ENCODE measurements around the gene DOP1A. TPM values are rescaled to one million over a fixed set of nuclear protein-coding genes. Genes with fewer than 3 reads are reported as not detected.

DOP1A gene
- total and polyA plus RNA-seq, 2 donors (not counting 1 experiment from before 2014, with no cell fraction given), result 9.4 to 28.3 TPM

GRCh38 chr6:83055366-83055964 is 12.0 kb upstream of the DOP1A start:
- Mint-ChIP-seq H3K4me3 (no peak overlapping the region), H3K27me3 (no peaks in the 10 kb centered on the region), H3K4me1 (peaks cover 7% of the 10 kb centered on the region), H3K9me3 (ENCODE audit: insufficient read depth) (no peaks in the 10 kb centered on the region), H3K27ac (no peak overlapping the region)
- WGBS (ENCODE audit: insufficient coverage), result 33% methylated on average over 4 of the region's 6 CpGs
- peak overlapping the region; percentile 34 for H2AFZ ChIP-seq (ENCODE audit: insufficient read depth, low read depth, low read length, poor library complexity, severe bottlenecking)
- H3K4me2 ChIP-seq (replicated peaks; ENCODE audit: low read depth, low read length, poor library complexity, severe bottlenecking), result peak overlapping the region; percentile 31
- H3K79me2 ChIP-seq (ENCODE audit: control insufficient read depth, insufficient read depth, low read length), result peaks cover 7% of the 10 kb centered on the region
- no peaks in the 10 kb centered on the region for H3K9me3 ChIP-seq (ENCODE audit: control extremely low read depth in 1 of 3, control insufficient read depth in 2 of 3, insufficient read depth in 1 of 3, low read length in 2 of 3)
- DNase-seq (peak; percentile 47), ATAC-seq (ENCODE audit: low read depth) (peak; percentile 56)
- no peaks in the 10 kb centered on the region for H3K27me3 ChIP-seq (replicated peaks in 1 of 4; ENCODE audit: control extremely low read depth in 1 of 4, control insufficient read depth in 3 of 4, insufficient read depth in 4 of 4, low read length in 3 of 4)
- peak overlapping the region; percentile 25 for H3K9ac ChIP-seq (ENCODE audit: low read length)
- intact Hi-C loops (cut with micrococcal nuclease), result loop anchor here (1.0 kb wide), 1 partner anchor 785 kb away; no protein-coding TSS in a partner anchor
- no peak for TF ChIP-seq EZH2 (IDR thresholded peaks at IDR 0.05; ENCODE audit: borderline replicate concordance, insufficient read depth, low read depth, low read length, poor library complexity, severe bottlenecking)
- TF ChIP-seq CTCF (IDR thresholded peaks at IDR 0.05), result peak; percentile 93
- H3K4me3 ChIP-seq (ENCODE audit: control extremely low read depth in 1 of 5, extremely low read depth in 1 of 5, insufficient read depth in 1 of 5, low read depth in 2 of 5, low read length in 4 of 5), result no peak overlapping the region
- ChIA-PET CTCF (interaction anchor here (1.0 to 8.0 kb wide), 5 partner anchors 12 to 784 kb away, joined by 3 to 92 read pairs (median 3); partner anchors contain the start of genes DOP1A and UBE3D), POLR2A (no interaction called here)
- H3K36me3 ChIP-seq (replicated peaks in 1 of 2; ENCODE audit: control extremely low read depth in 1 of 2, control insufficient read depth in 1 of 2, extremely low read depth in 1 of 2, insufficient read depth in 2 of 2, low read length in 1 of 2), result peaks cover 2 to 10% of the 10 kb centered on the region in 2 experiments
- no peaks in the 10 kb centered on the region for H4K20me1 ChIP-seq (ENCODE audit: control insufficient read depth, insufficient read depth, low read length, poor library complexity, severe bottlenecking)
- no peak overlapping the region for H3K27ac ChIP-seq (ENCODE audit: low read length in 2 of 2)
- H3K4me1 ChIP-seq (ENCODE audit: control insufficient read depth in 2 of 2, insufficient read depth in 2 of 2, low read length in 2 of 2), result peaks cover 3 to 5% of the 10 kb centered on the region in 2 donors

DNA sequence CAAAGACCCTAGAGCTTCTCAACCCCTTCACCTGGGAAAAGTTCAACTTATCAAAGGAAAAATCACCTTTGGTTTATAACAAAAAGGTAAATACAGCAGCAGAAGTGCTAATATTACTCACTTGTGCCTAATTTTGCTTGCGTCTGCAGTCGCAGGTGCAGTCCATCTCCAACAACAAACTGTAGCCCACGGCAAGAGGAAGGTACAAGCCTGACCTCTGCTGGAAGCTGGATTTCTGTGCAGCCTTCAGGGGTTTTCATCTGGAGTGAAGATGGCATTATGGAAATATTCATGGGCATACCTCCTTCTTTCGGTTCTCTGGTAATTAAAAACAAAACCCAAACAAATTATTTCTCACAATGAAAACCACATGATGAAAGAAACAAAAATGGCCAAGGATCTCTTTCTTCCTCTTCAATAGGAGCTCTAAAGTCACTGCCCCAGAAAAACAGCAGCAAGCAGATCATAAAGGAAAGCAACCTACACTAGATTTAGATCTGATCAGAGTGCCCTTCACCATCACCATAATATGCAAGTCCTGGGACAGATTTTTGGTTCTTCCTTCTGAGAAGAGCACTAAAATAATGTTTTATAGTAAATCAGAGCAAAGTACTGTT is 9.7 kb upstream of the DOP1A start:
- no peaks in the 10 kb centered on the region for H3K9me3 Mint-ChIP-seq (ENCODE audit: insufficient read depth)
- H3K4me3 Mint-ChIP-seq, result no peak overlapping the region
- Histone ChIP-seq H3K4me2 (replicated peaks; ENCODE audit: low read depth, low read length, poor library complexity, severe bottlenecking) (no peak overlapping the region), H3K27ac (ENCODE audit: low read length in 2 of 2) (no peak overlapping the region), H2AFZ (ENCODE audit: insufficient read depth, low read depth, low read length, poor library complexity, severe bottlenecking) (no peak overlapping the region), H3K79me2 (ENCODE audit: control insufficient read depth, insufficient read depth, low read length) (peaks cover 7% of the 10 kb centered on the region), H4K20me1 (ENCODE audit: control insufficient read depth, insufficient read depth, low read length, poor library complexity, severe bottlenecking) (no peaks in the 10 kb centered on the region), H3K9ac (ENCODE audit: low read length) (no peak overlapping the region), H3K36me3 (replicated peaks in 1 of 2; ENCODE audit: control extremely low read depth in 1 of 2, control insufficient read depth in 1 of 2, extremely low read depth in 1 of 2, insufficient read depth in 2 of 2, low read length in 1 of 2) (peaks cover 2 to 7% of the 10 kb centered on the region in 2 experiments), H3K9me3 (ENCODE audit: control extremely low read depth in 1 of 3, control insufficient read depth in 2 of 3, insufficient read depth in 1 of 3, low read length in 2 of 3) (no peaks in the 10 kb centered on the region), H3K27me3 (replicated peaks in 1 of 4; ENCODE audit: control extremely low read depth in 1 of 4, control insufficient read depth in 3 of 4, insufficient read depth in 4 of 4, low read length in 3 of 4) (no peaks in the 10 kb centered on the region), H3K4me3 (ENCODE audit: control extremely low read depth in 1 of 5, extremely low read depth in 1 of 5, insufficient read depth in 1 of 5, low read depth in 2 of 5, low read length in 4 of 5) (no peak overlapping the region), H3K4me1 (ENCODE audit: control insufficient read depth in 2 of 2, insufficient read depth in 2 of 2, low read length in 2 of 2) (peaks cover 3 to 5% of the 10 kb centered on the region in 2 donors)
- peaks cover 12% of the 10 kb centered on the region for H3K4me1 Mint-ChIP-seq
- WGBS (ENCODE audit: insufficient coverage), result 42% methylated on average over 2 of the region's 4 CpGs
- DNase-seq (peak; percentile 32), ATAC-seq (ENCODE audit: low read depth) (peak; percentile 39)
- TF ChIP-seq EZH2 (IDR thresholded peaks at IDR 0.05; ENCODE audit: borderline replicate concordance, insufficient read depth, low read depth, low read length, poor library complexity, severe bottlenecking) (no peak), CTCF (IDR thresholded peaks at IDR 0.05) (peak; percentile 49)
- no peaks in the 10 kb centered on the region for H3K27me3 Mint-ChIP-seq
- ChIA-PET CTCF (interaction anchor here (1.1 to 8.0 kb wide), 7 partner anchors 10 to 806 kb away, joined by 3 to 92 read pairs (median 3); partner anchors contain the start of genes DOP1A and UBE3D), POLR2A (no interaction called here)
- H3K27ac Mint-ChIP-seq, result no peak overlapping the region
- intact Hi-C loops (cut with micrococcal nuclease), result no loop called here

Data from B cell (primary cell).